ENCODE measurements around the gene ESPN.

The ESPN gene

DNA sequence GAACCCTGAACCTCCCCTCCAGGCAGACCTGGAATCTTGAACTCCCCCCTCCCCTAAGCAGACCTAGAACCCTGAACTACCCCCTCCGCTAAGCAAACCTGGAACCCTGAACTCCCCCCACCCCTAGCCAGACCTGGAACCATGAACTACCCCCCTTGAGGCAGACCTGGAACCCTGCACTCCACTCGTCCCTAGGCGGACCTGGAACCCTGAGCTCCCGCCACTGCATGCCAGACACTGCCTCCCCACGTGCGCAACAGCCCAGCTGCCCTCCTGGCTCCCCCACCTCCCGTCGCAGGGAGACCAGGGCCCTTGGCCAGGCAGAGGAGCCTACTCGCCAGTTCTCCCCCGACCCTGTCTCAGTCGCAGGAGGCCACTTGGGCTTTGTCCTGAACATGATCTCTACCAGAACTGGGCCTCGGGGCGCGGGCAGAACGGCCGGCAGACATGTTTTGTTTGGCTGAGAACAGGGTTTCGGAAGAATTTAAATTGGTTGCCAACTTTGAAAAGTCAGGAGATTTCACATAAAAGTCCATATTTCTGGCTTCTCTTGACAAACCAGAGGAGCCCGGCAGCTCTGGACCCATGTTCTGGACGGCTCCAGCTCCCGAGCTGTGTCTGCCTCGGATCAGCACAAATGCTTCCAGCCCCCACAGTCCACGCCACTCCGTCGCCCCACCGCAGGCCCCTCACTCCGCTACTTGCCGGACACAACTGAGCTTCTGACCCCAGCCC lies 76.1 kb downstream of the ESPN start:
- DNase-seq = no peak

DNA sequence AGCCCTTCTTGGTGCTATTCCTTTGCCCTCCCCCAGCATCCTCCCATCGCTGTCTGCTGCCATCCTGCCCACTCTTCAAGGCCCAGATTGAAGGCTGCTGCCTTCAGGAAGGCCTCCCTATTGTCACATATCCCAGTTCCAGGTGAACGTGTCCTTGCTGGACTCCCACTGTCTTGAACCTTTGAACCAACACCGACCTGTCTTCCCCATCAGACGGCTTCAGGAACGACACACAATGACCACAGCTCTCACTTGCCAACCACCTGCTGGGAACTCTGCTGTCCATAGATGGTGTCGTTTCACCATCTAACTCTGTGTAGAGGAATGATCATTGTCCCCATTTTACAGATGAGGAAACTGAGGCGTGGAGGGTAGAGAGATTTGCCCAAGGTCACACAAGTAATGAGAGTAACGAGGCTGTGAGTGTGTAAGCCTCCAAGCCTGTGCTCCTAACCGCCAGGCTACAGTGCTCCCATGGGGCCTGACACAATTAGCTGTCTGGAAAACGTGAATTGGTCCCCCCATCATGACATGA lies 76.8 kb downstream of the ESPN start:
- DNase-seq = no peak

DNA sequence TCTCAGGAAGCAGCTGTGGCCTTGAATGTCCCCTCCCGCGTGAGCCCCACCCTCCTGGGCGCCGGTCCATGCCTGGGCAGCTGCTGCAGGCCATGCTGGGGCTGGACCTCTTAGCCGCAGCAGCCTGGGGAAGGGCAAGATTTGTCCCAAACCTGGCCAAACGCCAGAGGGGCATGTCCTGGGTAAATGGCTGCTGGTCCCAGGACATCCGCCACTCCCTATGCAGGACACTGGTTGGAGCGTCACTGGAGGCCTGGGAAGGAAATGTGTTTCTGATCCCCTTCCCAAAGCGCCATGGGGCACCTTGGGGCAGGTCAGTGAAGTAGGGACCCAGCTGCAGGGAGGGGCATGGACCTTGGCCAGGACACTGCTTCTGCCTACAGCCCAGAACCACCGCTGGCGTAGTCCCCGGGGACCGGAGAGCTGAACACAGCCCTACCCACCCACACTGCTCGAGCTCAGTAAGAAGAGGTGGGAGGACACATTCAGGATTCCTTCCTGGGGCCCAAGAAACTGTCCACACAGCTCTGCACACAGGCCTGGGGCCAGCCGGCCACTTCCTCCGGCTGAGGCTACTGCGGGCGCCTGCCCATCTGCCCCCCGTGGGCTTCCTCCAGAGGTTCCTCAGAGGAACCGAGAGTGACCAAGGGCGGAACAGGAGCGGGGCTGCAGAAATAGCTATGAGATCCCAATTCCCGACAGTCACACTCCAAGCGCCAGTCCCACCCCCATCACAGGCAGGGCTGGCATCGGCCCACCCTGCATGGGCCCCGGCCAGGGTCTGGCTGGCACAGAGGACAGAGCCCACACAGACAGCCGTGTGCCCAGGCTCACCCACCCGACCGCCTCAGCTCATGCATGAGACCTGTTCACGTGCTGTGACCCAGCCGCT lies 77.7 kb downstream of the ESPN start:
- DNase-seq = no peak

DNA sequence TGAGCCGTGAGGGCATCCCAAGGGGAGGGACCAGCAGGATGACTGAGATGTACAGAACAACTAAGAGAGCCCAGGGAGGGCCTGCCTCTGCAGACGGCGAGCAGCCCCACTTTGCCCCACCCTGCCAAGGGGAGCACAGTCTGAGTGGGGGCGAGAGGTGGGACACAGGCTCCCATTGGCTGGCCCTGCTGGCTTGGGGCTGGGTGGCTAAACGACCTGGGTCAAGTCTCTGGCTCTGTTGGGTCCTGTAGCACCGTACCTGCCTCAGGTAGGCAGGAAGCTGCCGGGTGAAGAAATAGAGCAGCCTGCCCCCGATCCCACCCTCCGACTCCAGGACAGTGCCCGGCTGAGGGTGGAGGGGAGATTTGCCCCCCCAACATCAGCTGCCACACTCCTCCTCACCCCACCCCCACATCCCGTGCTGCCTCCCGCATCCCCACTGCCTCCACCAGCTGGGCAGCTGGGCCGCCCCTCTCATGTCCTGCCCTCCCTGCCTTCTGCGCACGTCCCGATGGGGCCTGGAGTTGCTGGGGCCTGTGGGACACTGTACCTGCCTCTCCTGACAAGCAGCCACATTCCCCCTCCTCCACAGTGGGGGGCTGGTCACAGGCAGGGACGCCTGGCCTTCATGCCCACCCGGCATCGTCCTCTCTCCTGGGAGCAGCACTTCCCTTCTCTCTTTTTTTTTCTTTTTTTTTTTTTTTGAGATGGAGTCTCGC lies 79.5 kb downstream of the ESPN start:
- no peak for DNase-seq

DNA sequence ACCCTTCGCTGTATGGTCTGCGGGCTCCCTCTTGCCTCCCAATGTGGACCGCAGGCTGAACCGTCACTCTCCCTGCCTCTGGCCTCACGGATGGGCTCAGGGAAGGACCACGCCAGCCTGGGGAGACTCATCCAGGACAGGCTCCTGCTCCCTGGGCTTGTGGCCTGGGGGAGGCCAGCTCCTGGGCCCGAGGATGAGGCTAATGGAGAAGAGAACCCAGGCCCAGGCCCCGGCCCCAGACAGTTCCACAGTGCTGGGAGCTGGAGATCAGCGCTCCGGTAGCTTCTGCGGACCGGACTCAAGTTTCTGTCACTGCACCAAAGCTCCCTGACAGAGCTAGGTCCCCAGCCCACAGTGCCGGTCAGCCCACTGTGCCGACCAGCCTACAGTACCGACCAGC lies 80.3 kb downstream of the ESPN start:
- no peak for DNase-seq

DNA sequence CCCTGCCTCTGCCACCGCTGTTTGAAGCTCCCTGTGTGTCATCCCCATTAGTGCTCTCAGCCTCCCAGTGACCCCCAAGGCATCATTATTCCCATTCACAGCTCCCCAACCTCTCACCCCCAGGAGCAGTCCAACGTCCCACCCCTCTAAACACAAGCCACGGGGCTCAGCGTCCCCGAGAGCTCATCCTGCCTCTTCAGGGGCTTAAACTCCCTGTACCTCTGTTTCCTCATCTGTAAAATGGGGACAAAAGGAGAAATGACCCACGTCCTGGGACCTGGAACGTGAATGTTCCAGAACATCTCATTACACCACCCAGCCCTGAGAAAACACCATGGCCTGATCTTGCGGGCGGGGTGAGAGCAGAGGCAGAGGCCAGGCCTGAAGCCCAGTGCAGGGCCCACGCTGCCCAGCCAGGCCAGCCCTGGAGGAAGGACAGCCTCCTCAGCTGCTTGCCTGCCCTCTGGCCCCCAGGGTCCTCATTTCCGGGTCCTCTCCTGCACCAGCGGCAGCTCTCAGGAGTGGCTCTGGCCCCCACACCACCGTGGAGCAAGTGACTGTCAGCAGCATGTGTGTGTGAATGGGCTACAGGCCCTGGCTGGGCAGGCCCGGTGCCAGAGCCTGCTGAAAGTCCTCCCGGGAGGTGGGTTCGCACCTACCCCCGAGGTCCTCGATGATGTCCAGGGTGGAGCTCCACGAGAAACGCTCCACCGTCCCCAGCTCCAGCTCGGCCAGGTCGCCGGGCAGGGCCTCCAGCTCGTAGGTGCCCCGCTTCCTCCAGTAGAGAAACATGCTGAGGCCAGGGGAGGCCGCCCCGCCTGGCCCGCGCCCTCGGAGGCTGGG lies 81.0 kb downstream of the ESPN start:
- DNase-seq = no peak

DNA sequence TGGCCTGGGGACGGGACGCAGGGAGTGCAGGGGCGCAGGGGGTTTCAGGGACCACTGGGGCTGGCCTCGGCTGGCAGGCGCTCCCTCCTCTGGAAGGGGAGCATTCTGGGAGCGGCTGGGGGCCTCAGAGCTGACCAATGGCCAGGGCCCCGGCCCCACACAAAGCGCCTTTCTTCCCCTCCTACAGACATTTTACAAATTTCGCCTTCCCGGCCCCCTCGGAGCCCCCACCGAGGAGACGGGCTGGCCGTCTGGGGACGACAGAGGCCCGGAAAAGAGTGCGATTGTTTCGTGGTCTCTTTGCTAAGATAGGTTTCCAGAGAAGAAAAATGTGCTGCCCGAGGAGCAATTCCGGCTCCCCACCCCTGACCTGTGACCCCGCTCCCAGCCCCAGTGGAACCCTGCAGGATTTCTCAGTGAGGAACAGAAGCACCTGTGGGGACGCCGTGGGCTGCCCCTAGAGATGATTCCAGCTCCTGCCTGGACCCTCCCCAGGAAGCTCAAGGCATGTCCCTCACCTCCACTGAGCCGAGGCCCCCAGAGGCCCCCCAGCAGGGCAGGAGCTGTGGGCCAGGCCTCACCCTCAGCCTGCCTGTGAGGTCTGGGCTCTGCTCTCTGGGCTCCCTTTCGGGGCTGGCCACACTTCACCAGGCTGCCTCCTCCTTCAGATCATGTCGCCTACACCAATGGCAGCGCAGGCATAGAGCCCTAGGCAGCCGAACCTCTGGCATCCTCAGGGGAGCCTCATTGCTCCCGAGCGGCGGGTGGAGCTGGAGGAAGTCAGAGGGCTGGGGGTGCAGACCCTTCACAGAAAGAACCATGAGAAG lies 81.8 kb downstream of the ESPN start:
- DNase-seq = no peak

DNA sequence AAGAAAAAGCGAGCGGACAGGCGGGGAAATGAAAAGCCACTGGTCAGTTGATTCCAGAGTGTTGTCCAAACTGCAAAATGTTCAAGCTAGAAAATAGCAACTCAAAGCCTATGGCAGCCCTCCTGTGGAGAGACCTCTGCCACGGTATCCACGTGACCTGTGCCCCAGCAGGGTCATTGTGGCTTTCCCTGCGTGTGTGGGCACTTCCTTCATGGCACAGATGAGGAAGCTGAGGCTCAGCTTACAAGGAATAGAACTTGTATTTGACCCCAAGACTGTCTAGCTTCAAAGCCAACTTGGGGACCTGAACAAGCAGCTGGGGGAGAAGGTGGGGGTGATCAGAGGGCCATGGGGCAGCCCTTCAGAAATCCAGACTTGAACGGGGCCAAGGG lies 82.5 kb downstream of the ESPN start:
- DNase-seq = no peak

DNA sequence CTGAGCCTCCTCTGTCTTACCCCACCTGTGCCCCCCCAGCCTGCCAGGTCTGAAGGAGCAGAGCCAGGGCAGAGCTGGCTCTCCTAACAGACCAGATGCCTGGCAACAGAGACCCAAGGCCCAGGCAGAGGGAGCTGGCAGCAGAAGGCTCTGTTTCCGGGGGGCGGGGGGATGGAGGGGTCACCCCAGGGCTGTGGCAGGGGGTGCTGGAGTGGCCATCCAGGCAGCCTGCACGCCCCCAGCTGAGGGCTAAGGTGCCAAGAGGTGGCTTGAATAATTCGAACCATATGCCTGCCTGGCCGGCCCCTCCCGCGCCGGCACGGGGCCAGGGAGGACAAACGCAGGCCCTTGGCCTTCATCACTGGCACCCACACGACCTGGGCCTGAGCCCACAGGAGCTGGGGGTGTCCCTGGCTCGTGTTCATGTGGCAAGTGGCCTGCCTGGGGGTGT lies 82.9 kb downstream of the ESPN start:
- DNase-seq = no peak

DNA sequence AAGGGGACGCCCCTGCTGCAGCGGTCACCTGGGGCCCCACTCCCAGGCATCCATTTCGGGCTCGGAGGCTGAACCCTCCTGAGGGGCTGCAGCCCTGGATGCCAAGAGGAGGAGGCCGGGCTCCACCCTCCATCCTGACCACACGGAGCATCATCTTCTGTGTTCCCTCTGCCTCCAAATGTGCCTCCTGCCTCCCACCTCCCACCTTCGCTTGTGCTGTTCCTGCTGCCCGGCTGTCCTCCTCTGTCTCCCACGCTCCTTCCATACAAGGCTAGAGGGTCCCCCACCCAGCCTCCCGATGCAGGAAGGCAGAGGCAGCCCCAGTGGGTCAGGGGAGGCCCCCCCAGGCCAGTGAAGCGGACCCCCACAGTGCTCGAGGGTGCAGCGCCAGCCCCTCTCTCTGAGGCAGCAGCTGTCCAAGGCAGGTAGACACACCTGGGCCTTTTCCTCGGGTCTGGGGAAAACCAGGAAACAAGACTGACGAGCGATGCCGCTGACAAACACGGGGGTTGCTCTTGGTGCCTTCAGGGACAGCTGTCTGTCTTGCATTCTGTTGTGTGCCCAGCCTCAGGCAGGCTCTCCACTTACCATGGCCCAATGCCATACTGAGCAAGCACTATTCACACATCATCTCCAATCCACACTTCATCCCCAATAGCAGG lies 83.7 kb downstream of the ESPN start:
- DNase-seq = no peak

DNA sequence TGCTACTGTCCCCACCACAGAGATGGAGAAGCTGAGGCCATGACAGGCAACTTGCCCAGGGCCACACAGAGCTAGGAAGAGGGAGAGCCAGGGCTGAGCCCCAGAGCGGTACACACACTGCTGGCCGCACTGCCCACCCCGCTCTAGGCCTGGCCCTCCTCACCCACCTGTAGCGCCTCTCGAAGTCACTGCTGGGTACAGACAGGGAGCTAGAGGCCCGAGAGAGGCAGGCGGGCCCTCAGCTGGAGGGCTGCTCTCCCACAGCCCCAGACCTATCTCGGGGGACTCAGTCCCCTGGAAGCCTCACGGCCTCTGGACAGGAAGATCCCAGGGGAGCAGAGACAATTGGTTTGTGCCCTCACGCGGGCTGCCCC lies 84.2 kb downstream of the ESPN start:
- no peak for DNase-seq

DNA sequence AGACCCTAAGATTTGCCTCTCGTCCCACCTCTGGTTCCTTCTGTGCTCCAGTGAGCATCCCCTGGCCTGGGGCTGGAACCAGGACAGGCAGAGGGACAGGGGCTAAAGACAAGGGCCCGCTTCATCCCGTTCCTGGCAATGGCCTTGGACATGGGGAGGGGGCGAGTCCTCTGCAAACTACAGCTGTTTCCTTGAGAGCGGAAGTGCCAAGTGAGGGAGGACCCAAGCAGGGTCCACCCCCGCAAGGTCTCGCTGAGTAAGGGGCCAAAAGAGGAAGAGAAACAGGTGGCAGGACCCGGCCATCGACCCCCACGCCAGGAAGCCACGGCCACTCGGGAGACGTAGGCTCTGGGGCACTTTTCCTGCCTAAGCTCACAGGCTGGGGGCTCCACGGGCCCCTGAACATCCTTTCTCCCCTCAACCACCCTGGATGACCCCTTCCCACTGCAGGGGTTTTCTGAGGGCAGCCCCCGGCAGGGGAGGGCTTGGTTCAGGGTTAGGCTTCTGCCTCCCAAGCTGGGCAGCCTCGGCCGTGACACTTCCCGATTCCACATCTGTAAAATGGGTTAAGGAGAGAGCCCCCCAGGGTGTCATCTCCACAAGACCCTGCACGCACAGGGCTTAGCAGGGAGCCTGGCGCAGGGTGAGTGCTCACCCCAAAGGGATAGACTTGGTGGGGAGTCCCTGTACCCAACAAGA lies 84.8 kb downstream of the ESPN start:
- no peak for DNase-seq

DNA sequence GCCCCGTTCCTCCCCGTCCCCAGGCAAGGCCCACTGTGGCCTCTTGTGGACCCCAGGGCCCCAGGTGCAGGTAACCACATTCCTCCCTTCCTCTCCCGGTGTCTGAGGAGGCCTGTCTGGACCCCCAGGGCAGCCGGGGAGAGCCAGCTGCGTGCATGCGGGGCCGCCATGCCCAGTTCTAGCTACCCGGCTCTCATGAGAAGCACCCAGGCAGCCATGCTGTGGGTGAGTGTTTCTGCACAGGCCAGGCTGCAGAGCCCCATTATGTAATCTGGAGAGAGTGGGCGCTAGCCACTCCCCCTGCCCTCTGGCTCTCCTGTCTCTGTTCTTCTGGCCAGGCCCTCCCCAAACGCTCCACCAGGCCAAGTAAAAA lies 85.3 kb downstream of the ESPN start:
- no peak for DNase-seq

DNA sequence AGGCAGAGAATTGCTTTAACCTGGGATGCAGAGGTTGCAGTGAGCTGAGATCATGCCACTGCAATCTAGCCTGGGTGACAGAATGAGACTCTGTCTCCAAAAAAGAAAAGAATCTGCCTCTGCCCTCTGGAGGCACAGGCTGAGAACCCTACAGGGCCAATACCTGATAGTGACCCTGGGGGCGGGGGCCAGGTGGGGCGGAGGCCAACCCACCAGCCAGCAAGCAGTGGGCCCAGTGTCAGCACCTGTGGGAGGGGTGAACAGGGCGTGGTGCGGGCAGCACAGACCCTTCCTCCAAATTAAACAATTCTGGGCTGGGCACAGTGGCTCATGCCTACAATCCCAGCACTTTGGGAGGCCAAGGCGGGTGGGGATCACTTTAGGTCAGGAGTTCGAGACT lies 85.9 kb downstream of the ESPN start:
- DNase-seq = no peak

Data from NCI-H1417 treated with DMSO at 0.1 percent for 48 hours (cell line).